SK-N-MC (cell line): ENCODE results near the gene RTRAF.

Source experiments
- EZH2 ChIP-seq: fragments of 200-600 bp; sonication (generic); IDR thresholded peaks from one replicate; pipeline ENCODE4 v1.6.1; 2017; ENCODE audit warnings: antibody characterized with exemption
- FOXP2 ChIP-seq: optimal IDR thresholded peaks from 2 replicates; pipeline ENCODE3; 2011; ENCODE audit warnings: mild to moderate bottlenecking, moderate library complexity; ENCODE audit not compliant: insufficient read depth; ENCODE audit errors: extremely low read length, control extremely low read depth
- POLR2AphosphoS5 ChIP-seq: IDR thresholded peaks from 2 replicates; pipeline ENCODE4 v1.6.1; 2012; ENCODE audit warnings: mild to moderate bottlenecking, low read depth, low read length, borderline replicate concordance

DNA sequence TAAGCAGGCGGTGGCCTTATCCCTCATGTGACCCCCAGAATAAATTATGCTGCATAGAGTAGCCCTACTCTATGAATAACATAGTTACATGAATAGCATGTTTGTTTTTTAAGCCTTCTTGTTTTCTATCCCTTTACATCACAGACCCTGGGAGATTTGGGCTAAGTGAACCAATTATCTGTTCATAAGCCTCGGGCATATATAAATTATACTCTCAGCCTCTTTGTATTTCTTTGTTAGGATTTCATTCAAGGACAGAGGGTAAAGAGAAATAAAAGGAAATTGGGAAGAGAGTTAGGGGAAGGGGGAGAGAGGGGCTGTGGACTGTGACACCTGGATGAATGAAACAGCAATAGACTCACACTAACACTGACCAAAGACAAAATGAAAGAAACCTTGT is 35.3 kb upstream of the RTRAF start:
- TF ChIP-seq EZH2 (no peak), POLR2AphosphoS5 (no peak), FOXP2 (no peak)
